Ishikawa (cell line): ENCODE data around the gene BRD7.

Experiments
- CEBPB ChIP-seq: IDR thresholded peaks from 2 replicates; pipeline ENCODE4 v1.6.1; 2012
- CREB1 ChIP-seq: IDR thresholded peaks from 2 replicates; pipeline ENCODE4 v1.6.1; 2012; ENCODE audit warnings: low read depth
- EGR1 ChIP-seq: IDR thresholded peaks from 2 replicates; pipeline ENCODE4 v1.6.1; 2012
- EP300 ChIP-seq: IDR thresholded peaks from 2 replicates; pipeline ENCODE4 v1.6.1; 2012; ENCODE audit warnings: borderline replicate concordance
- FOXM1 ChIP-seq: IDR thresholded peaks from 2 replicates; pipeline ENCODE4 v1.6.1; 2012; ENCODE audit warnings: low read depth, borderline replicate concordance
- NFIC ChIP-seq: IDR thresholded peaks from 2 replicates; pipeline ENCODE4 v1.6.1; 2012
- RAD21 ChIP-seq: IDR thresholded peaks from 2 replicates; pipeline ENCODE4 v1.6.1; 2012; ENCODE audit warnings: low read depth
- TAF1 ChIP-seq: IDR thresholded peaks from 2 replicates; pipeline ENCODE4 v1.6.1; 2012; ENCODE audit warnings: low read depth, mild to moderate bottlenecking
- TCF12 ChIP-seq: IDR thresholded peaks from 2 replicates; pipeline ENCODE4 v1.6.1; 2012; ENCODE audit warnings: low read depth
- TEAD4 ChIP-seq: IDR thresholded peaks from 2 replicates; pipeline ENCODE4 v1.6.1; 2012
- YY1 ChIP-seq: IDR thresholded peaks from 2 replicates; pipeline ENCODE4 v1.6.1; 2012; ENCODE audit warnings: low read depth
- ZBTB7A ChIP-seq: IDR thresholded peaks from 2 replicates; pipeline ENCODE4 v1.6.1; 2012; ENCODE audit warnings: low read depth
- TF ChIP-seq, protein P1 (sequence below): IDR thresholded peaks from 2 replicates; pipeline ENCODE4 v1.6.1; 2012
- TF ChIP-seq, protein P2 (sequence below): IDR thresholded peaks from 2 replicates; pipeline ENCODE4 v1.6.1; 2012
- TF ChIP-seq, protein P3 (sequence below): IDR thresholded peaks from 2 replicates; pipeline ENCODE4 v1.6.1; 2012; ENCODE audit warnings: low read depth, mild to moderate bottlenecking

Gene BRD7

DNA sequence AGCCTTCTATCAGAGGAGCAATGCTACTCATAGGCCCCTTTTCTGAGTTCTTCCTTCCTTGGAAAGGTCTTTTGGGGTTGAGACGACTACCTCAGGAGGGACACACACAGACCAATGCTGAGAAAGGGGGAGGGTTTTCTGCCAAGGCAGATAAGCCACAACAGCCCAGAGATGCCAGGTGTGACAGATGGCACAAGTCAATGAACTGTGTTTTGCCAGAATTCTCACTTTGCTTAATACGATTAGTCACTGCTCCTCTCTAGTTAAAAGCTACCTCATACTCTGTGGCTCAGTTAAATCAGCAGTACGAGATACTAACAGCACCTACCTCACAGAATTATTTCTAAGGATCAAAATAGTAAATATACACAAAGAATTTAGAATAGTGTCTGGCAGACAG is 8.0 kb downstream of the BRD7 start:
- TF ChIP-seq YY1 (no peak), NFIC (no peak)

DNA sequence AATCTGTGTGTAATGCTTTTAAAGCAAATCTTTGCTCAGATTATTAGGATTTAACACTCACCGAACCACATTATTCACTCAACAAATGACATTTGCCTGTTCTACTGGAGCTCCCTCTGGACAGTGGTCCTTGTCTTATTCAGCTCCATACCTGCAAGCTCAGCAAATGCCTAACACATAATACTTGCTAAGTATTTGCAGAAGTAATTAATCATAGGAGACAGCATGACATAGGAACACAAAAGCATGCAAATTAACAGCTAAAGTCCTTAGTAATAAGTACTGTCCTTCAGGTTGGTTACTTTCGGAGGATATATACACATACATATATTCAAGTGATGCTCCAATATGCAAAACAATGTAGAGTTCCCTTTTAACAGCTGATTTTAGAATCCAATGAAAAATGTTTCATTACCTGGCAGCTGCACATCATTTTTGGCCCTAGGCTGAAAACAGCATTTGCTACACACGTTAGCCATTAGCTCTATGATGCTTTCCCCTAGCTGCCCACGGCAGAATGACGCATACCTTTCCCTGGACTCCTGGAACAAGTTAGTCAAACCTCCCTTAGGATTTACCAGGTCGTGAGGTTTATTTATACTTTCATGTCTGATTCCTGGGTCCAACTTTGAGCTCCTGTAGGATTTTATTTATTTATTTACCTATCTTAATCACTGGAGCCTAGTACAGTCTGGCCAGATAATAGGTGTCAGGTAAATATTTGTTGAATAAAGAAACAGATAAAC is 8.6 kb downstream of the BRD7 start:
- TF ChIP-seq ZBTB7A (no peak), TCF12 (no peak), YY1 (no peak), TEAD4 (no peak), TAF1 (no peak), EP300 (no peak), CREB1 (no peak), CEBPB (no peak), RAD21 (no peak), FOXM1 (no peak), NFIC (no peak), EGR1 (no peak)
- TF ChIP-seq, protein P1, sequence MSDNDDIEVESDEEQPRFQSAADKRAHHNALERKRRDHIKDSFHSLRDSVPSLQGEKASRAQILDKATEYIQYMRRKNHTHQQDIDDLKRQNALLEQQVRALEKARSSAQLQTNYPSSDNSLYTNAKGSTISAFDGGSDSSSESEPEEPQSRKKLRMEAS: no peak
- TF ChIP-seq, protein P2, sequence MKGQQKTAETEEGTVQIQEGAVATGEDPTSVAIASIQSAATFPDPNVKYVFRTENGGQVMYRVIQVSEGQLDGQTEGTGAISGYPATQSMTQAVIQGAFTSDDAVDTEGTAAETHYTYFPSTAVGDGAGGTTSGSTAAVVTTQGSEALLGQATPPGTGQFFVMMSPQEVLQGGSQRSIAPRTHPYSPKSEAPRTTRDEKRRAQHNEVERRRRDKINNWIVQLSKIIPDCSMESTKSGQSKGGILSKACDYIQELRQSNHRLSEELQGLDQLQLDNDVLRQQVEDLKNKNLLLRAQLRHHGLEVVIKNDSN: no peak
- TF ChIP-seq, protein P3, sequence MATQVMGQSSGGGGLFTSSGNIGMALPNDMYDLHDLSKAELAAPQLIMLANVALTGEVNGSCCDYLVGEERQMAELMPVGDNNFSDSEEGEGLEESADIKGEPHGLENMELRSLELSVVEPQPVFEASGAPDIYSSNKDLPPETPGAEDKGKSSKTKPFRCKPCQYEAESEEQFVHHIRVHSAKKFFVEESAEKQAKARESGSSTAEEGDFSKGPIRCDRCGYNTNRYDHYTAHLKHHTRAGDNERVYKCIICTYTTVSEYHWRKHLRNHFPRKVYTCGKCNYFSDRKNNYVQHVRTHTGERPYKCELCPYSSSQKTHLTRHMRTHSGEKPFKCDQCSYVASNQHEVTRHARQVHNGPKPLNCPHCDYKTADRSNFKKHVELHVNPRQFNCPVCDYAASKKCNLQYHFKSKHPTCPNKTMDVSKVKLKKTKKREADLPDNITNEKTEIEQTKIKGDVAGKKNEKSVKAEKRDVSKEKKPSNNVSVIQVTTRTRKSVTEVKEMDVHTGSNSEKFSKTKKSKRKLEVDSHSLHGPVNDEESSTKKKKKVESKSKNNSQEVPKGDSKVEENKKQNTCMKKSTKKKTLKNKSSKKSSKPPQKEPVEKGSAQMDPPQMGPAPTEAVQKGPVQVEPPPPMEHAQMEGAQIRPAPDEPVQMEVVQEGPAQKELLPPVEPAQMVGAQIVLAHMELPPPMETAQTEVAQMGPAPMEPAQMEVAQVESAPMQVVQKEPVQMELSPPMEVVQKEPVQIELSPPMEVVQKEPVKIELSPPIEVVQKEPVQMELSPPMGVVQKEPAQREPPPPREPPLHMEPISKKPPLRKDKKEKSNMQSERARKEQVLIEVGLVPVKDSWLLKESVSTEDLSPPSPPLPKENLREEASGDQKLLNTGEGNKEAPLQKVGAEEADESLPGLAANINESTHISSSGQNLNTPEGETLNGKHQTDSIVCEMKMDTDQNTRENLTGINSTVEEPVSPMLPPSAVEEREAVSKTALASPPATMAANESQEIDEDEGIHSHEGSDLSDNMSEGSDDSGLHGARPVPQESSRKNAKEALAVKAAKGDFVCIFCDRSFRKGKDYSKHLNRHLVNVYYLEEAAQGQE: no peak

DNA sequence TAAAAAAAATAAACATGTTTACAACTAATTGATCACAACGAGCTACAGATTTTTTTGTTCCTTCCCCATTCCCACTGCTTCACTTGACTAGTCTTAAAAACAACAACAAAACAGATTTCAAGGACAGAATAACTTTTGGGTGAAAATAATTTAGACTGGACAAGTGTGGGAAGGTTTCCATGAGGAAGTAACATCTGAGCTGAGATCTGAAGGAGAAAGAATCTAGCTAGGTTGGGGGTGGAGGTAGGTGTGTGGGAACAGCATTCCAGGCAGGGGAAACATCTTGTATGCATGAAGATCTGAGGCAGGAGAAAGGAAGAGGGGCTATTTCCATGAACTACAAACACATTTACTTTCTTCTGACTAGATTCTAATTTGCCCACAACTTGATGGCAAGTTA is 9.2 kb downstream of the BRD7 start:
- TF ChIP-seq, protein P3: no peak
- TF ChIP-seq ZBTB7A: no peak
- TF ChIP-seq TEAD4: no peak
- TF ChIP-seq YY1: no peak

DNA sequence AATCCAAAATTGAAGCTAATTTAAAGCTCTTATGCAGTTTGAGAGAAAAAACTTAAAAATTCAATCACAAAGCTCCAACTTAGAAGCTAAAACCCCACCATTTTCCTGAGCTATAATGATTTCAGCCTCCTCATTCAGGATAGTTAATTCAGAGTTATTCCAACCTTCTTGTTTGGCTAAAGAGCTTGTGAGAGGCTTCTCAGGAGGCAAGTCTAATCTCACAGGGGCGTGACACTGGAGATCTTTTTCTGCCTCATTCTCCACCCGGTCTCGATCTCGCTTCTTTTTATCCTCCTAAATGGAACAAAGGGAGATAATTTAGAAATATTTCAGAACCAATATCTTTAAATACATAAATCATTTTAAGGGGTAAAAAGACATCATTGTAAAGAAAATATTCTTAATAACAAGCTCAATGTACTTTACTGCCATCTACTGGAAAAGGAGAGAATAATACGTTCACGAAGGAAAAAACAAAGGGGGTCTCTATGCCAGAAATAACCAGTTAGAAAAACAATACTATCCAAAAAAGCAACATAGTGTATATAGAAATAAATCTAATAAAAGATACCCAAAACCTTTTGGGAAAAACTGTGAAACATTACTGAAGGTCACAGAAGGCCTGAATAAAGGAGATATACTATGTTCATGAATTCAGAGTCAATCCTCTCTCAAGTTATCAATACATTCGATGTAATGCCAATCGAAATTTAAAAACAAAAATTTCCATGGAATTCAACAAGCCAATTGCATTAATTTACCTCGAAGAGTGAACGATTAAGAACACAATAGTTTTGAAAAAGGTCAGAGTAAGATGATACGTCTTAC is 13.9 kb downstream of the BRD7 start:
- TF ChIP-seq TAF1 (no peak), RAD21 (peak; percentile 29)

DNA sequence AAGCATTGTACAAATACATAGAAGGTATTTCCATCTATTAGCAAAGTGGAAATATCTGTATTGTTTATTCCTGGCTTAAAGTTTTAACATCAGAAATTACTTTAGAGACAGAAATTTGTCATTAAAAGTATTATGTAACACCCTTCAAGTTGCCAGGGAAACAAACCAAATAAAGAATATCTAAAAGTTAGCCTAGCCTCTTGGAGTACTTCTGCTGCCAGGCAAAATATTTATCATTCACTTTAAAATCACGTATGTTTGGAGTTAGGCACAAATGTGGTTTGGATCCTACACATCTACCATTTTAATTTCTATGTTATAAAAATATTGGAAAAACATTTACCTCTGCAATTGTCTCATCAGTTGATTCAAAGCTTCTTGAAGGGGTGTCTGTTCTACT is 14.7 kb downstream of the BRD7 start:
- TF ChIP-seq ZBTB7A (no peak), FOXM1 (no peak), TAF1 (no peak), CREB1 (no peak), TEAD4 (no peak), YY1 (no peak)
- TF ChIP-seq, protein P3: no peak
- TF ChIP-seq, protein P2: no peak
